Small intestine (tissue), 7 donors: ENCODE results near the gene C1orf232. TPM values are rescaled to one million over a fixed set of nuclear protein-coding genes. Genes with fewer than 3 reads are reported as not detected.

Experiments used
- DNase-seq, 2 donors: peaks; one replicate each; pipeline versions ENCODE4 v3.0.0 to v3.0.0-alpha.2; 2013
- FAIRE-seq: peaks from 2 replicates; lab custom pipeline; 2012; peaks lifted over from hg19 to GRCh38; lab: Jason Lieb, UNC
- H3K27ac ChIP-seq, 3 donors: one replicate each; pipeline ENCODE4 v1.5.1; 2013; ENCODE audit warnings: low read length in 2 of 3, mild to moderate bottlenecking in 2 of 3, control low read depth in 1 of 3, inconsistent platforms in 1 of 3, low read depth in 1 of 3, moderate library complexity in 1 of 3
- H3K27me3 ChIP-seq, 3 donors: one replicate each; pipeline ENCODE4 v1.6.1; 2013; ENCODE audit warnings: low read length in 3 of 3, inconsistent platforms in 1 of 3; ENCODE audit not compliant: control insufficient read depth in 3 of 3, insufficient read depth in 3 of 3
- H3K36me3 ChIP-seq, 3 donors: one replicate each; pipeline ENCODE4 v1.6.1; 2013; ENCODE audit warnings: low read length in 3 of 3, inconsistent platforms in 1 of 3, low read depth in 1 of 3, mild to moderate bottlenecking in 1 of 3, moderate library complexity in 1 of 3; ENCODE audit not compliant: control insufficient read depth in 3 of 3, insufficient read depth in 2 of 3
- H3K4me1 ChIP-seq, 3 donors: one replicate each; pipeline ENCODE4 v1.6.1; 2013; ENCODE audit warnings: low read length in 2 of 3, inconsistent platforms in 1 of 3, low read depth in 1 of 3, mild to moderate bottlenecking in 1 of 3, moderate library complexity in 1 of 3; ENCODE audit not compliant: control insufficient read depth in 3 of 3, insufficient read depth in 2 of 3
- H3K4me3 ChIP-seq, 3 donors: one replicate each; pipeline ENCODE4 v1.5.1; 2013; ENCODE audit warnings: low read length in 3 of 3, control low read depth in 1 of 3, inconsistent platforms in 1 of 3, low read depth in 1 of 3, mild to moderate bottlenecking in 1 of 3, moderate library complexity in 1 of 3
- H3K9me3 ChIP-seq, 2 donors: one replicate each; pipeline ENCODE4 v1.6.1; 2013; ENCODE audit warnings: low read depth in 1 of 2, low read length in 1 of 2; ENCODE audit not compliant: control insufficient read depth in 2 of 2, insufficient read depth in 1 of 2
- WGBS, 3 donors: extraction: QIAGEN DNeasy Blood & Tissue Kit; methylation state at CpG; one replicate each; pipeline ENCODE4 v1.1.7; 2013; 5-methylcytosine and 5-hydroxymethylcytosine counted together
- polyA plus RNA-seq, 4 donors: library from polyadenylated mRNA; stranded (reverse) in 3 of 4; unstranded in 1 of 4; fragments of 200-250 nt in 3 of 4; fragments of 120-200 nt in 1 of 4; gene quantifications; one replicate each; pipeline versions ENCODE4 v1.2.1 to v1.2.3, GENCODE V29; 2013
- donor health status: healthy with polysubstance abuse.
- donor health status: control.
- donor health status: control.
- donor health status: Bipolar disorder and iron deficiency.
- donor health status: healthy.

C1orf232 gene
- polyA plus RNA-seq, 4 donors: not detected

DNA sequence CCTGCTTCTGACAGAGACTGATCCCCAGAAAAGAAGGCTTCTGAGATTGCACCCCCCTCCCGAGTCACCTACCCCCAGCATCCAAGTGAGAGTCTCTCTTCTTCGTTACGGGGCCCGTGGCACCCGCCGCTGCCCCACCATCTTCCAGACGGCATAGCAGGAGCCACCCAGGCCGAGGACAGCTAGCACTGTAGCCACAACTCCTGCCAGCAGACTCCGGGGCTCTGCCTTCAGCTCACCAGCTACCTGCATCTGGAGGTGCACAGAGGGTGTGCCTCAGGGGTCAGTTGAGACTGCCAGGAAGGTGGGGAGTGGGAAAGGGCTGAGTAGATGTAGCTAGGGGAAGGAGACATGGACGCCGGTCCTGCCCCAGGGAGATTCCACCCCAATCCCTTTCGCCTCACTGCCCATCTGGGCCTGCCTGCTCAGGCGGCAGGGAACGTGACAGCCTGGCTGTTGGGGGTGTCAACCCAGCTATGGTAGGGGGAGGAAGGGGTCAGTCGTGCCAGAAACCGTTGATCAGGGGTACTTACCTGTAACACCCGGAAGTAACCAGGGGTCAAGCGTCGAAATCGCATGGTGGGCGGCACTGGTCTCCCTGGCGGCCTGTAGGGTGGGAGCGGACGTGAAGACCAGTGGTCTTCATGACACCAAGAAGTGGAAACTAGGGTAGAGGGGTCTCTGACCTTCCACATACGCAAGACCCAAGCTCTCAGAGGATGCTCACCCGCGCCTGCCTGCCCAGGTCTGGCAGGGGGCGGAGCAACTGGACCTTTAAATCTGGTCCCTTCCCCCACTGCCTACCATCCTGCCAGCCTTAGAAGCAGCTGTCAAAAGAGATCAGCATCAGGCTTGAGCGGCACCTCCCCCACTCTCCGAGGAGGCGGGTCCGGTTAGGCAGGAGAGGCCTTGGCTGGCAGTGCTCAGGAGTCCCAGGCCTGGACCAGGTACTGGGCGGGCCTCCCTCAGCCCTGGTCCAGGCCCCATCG is 2.6 kb upstream of the C1orf232 start, which contains the start of gene ZNF593OS:
ZNF593OS (minus strand) TSS at position 749 of the 989 bp plus-strand sequence; CDS start at position 578, 171 bp downstream.
- DNase-seq (no peak), FAIRE-seq (no peak)
- Histone ChIP-seq H3K27me3 (no peaks in the 10 kb centered on the region), H3K27ac (peak within 1 kb of the TSS in 1 of 3 donors; percentile 74), H3K36me3 (peaks cover 0 to 15% (median 0%) of the 10 kb centered on the region in 3 donors), H3K4me3 (peak within 1 kb of the TSS in 2 of 3 donors; percentile 64), H3K9me3 (no peaks in the 10 kb centered on the region), H3K4me1 (peaks cover 0 to 22% (median 0%) of the 10 kb centered on the region in 3 donors)
- 94 to 96% (median 94%) methylated on average over 33 to 34 of the region's 34 CpGs for WGBS, 3 donors

DNA sequence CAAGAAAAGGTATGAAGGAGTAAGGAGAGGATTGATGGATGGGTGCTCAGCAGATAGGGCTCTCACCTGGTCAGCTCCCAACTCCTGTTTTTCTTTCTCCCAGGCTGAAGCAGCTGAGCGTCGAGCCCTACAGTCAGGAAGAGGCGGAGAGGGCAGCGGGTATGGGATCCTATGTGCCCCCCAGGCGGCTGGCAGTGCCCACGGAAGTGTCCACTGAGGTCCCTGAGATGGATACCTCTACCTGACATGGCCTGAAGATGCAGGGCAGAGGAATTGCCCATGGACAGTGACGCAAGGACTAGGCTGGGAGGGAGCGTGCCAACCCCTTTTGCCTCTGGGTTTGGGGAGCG is 1.7 kb upstream of the C1orf232 start:
- Histone ChIP-seq H3K9me3 (no peaks in the 10 kb centered on the region), H3K4me3 (peak overlapping the region; percentile 64 to 88 (median 64)), H3K36me3 (peaks cover 0 to 15% (median 0%) of the 10 kb centered on the region in 3 donors), H3K4me1 (peaks cover 0 to 22% (median 0%) of the 10 kb centered on the region in 3 donors), H3K27ac (peak overlapping the region in 2 of 3 donors; percentile 74 to 90), H3K27me3 (no peaks in the 10 kb centered on the region)
- FAIRE-seq (no peak), DNase-seq (no peak)
- WGBS, 3 donors: 50 to 64% (median 59%) methylated on average over 9 of the region's 9 CpGs

GRCh38 chr1:26169669-26170471 is 1.1 kb upstream of the C1orf232 start, which contains the start of gene ZNF593:
Gene ZNF593, plus strand, starts transcription at chr1:26169908. Its CDS starts 76 bp downstream, at chr1:26169984.
- FAIRE-seq (no peak), DNase-seq (peak; percentile 88 to 94)
- Histone ChIP-seq H3K36me3 (peaks cover 0 to 15% (median 0%) of the 10 kb centered on the region in 3 donors), H3K9me3 (no peaks in the 10 kb centered on the region), H3K4me1 (peaks cover 0 to 22% (median 0%) of the 10 kb centered on the region in 3 donors), H3K4me3 (peak within 1 kb of the TSS; percentile 64 to 88 (median 64)), H3K27me3 (no peaks in the 10 kb centered on the region), H3K27ac (peak within 1 kb of the TSS; percentile 34 to 90 (median 74))
- WGBS, 3 donors: 1% methylated on average over 57 to 76 of the region's 76 CpGs

- Histone ChIP-seq H3K4me3 (peak overlapping the region in 1 of 3 donors; percentile 64), H3K9me3 (no peaks in the 10 kb centered on the region), H3K27ac (peak overlapping the region in 2 of 3 donors; percentile 74 to 90), H3K36me3 (peaks cover 0 to 15% (median 0%) of the 10 kb centered on the region in 3 donors), H3K4me1 (peaks cover 0 to 26% (median 0%) of the 10 kb centered on the region in 3 donors), H3K27me3 (no peaks in the 10 kb centered on the region)
- FAIRE-seq: no peak
- DNase-seq: no peak
- 23 to 44% (median 36%) methylated on average over 4 of the region's 4 CpGs for WGBS, 3 donors
Observed at GRCh38 chr1:26169198-26169554, 413 bp upstream of the C1orf232 start.

- DNase-seq (no peak), FAIRE-seq (no peak)
- peaks cover 0 to 35% (median 0%) of the 10 kb centered on the region in 3 donors for H3K4me1 ChIP-seq
- H3K36me3 ChIP-seq: peaks cover 0 to 14% (median 0%) of the 10 kb centered on the region in 3 donors
- WGBS, 3 donors: 69 to 78% (median 76%) methylated on average over 4 of the region's 4 CpGs
- no peak overlapping the region for H3K27ac ChIP-seq
- H3K9me3 ChIP-seq: no peaks in the 10 kb centered on the region
- no peak overlapping the region for H3K4me3 ChIP-seq
- peaks cover 4 to 18% (median 5%) of the 10 kb centered on the region in 3 donors for H3K27me3 ChIP-seq
Observed at GRCh38 chr1:26166719-26167281, 2.0 kb downstream of the C1orf232 start.

DNA sequence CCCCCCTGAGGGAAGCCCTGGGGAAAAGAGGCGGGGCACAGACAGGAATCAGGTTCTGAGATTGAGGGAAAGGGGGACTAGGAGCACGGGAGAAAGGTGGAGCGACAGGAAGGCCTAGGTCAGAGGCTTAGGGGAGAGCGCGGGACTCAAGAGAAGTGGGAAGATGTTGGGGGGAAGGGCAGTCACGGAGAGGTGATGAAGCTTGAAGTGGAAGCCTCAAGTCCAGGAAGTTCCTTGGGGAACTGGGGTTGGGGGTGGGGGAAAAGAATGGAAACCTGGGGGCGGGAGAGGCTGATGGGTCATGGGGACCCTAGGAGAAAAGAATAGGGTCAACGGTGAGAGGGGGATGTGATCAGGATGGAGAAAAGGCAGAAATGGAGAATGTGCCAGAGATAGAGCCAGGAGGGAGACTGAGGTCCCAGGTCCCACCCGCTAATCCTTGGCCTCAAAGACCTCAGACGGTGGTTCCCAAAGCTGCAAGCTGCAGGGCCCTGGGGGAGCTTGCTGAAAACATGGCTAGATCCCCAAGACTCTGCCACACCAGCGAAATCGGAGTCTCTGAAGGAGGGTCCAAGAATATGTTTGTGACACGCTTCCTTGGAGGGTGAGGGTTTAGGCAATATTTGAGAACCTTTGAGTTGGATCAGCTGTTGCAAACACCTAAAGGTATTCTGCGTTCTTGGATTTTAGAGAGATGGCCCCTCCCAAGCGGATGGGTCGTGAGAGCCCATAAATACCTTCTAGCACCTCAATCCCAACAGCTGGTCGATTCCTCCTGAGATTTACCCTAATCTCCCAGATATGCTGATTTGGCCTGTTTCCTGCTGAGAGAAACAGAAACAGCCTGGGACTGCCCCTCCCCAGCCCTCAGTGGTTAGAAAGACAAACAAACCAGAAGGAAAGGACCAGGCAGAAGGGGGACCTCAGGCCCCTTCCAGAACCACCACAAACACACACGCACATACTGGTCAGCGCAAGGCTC is 3.6 kb downstream of the C1orf232 start:
- Histone ChIP-seq H3K27me3 (peaks cover 4 to 33% (median 8%) of the 10 kb centered on the region in 3 donors), H3K27ac (no peak overlapping the region)
- no peak for FAIRE-seq

More for the DNA sequence above, 3.6 kb downstream of the C1orf232 start:
- no peaks in the 10 kb centered on the region for H3K36me3 ChIP-seq
- 62 to 65% (median 65%) methylated on average over 19 of the region's 19 CpGs for WGBS, 3 donors
- H3K9me3 ChIP-seq: no peaks in the 10 kb centered on the region
- H3K4me3 ChIP-seq: no peak overlapping the region
- no peak for DNase-seq
- peaks cover 0 to 30% (median 0%) of the 10 kb centered on the region in 3 donors for H3K4me1 ChIP-seq
